ENCODE results near the gene FGA.

DNA sequence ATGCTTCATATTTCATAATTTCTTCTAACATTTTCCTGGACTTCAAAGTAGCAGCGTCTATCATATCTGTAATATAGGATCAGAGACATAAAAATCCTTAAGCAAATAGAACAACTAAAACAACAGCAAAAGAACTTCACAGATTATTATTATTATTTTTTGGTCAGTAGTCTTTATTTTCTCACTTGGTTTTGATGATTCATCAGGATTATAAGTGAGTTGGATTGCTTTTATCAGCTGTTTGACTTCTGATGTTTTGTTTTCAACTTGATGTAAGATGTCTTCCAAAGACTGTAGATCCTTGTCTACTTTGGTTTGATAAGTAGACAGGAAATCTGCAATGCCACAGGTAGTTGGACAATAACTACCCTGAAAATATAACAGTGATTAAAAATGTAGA lies 21.3 kb upstream of the FGA start:
- TF ChIP-seq CTCF (conservative IDR thresholded peaks at IDR 0.05; ENCODE audit: low read depth, low read length) (no peak), EZH2 (IDR thresholded peaks at IDR 0.05; ENCODE audit: low read length, unreplicated experiment) (no peak), EZH2phosphoT487 (IDR thresholded peaks at IDR 0.05; ENCODE audit: borderline replicate concordance, low read length) (no peak)

Data from PC-3 (cell line).